Measurements from ENCODE around the gene KMT2A. TPM values are rescaled to one million over a fixed set of nuclear protein-coding genes. Genes with fewer than 3 reads are reported as not detected.

The KMT2A gene
- total and polyA plus RNA-seq, 10 of the 15 experiments (the other 5 are each of a cell fraction or from before 2014, with no cell fraction given): 6.1 to 56.9 (median 25.4) TPM

- TF ChIP-seq USF1 (IDR thresholded peaks at IDR 0.05; ENCODE audit: borderline replicate concordance, extremely low read length, insufficient read depth, low read depth, low read length) (no peak), SMARCA5 (IDR thresholded peaks at IDR 0.05) (no peak), E2F4 (IDR thresholded peaks at IDR 0.05; ENCODE audit: low read depth, low read length) (no peak), SUPT20H (IDR thresholded peaks at IDR 0.05; ENCODE audit: borderline replicate concordance, control insufficient read depth, low read depth, low read length) (no peak), ZNF687 (IDR thresholded peaks at IDR 0.05) (no peak), HCFC1 (IDR thresholded peaks at IDR 0.05; ENCODE audit: low read length) (no peak)
- TF ChIP-seq, protein P1, sequence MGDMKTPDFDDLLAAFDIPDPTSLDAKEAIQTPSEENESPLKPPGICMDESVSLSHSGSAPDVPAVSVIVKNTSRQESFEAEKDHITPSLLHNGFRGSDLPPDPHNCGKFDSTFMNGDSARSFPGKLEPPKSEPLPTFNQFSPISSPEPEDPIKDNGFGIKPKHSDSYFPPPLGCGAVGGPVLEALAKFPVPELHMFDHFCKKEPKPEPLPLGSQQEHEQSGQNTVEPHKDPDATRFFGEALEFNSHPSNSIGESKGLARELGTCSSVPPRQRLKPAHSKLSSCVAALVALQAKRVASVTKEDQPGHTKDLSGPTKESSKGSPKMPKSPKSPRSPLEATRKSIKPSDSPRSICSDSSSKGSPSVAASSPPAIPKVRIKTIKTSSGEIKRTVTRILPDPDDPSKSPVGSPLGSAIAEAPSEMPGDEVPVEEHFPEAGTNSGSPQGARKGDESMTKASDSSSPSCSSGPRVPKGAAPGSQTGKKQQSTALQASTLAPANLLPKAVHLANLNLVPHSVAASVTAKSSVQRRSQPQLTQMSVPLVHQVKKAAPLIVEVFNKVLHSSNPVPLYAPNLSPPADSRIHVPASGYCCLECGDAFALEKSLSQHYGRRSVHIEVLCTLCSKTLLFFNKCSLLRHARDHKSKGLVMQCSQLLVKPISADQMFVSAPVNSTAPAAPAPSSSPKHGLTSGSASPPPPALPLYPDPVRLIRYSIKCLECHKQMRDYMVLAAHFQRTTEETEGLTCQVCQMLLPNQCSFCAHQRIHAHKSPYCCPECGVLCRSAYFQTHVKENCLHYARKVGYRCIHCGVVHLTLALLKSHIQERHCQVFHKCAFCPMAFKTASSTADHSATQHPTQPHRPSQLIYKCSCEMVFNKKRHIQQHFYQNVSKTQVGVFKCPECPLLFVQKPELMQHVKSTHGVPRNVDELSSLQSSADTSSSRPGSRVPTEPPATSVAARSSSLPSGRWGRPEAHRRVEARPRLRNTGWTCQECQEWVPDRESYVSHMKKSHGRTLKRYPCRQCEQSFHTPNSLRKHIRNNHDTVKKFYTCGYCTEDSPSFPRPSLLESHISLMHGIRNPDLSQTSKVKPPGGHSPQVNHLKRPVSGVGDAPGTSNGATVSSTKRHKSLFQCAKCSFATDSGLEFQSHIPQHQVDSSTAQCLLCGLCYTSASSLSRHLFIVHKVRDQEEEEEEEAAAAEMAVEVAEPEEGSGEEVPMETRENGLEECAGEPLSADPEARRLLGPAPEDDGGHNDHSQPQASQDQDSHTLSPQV (IDR thresholded peaks at IDR 0.05): no peak
Observed at GRCh38 chr11:118449316-118449918, 13.1 kb downstream of the KMT2A start (continued).
